HepG2 (cell line): Measurements from ENCODE around the gene DNAL4. TPM values are rescaled to one million over a fixed set of nuclear protein-coding genes. Genes with fewer than 3 reads are reported as not detected.

Experiments used
- BORCS8-MEF2B ChIP-seq: sonication (generic); formaldehyde crosslinking; IDR thresholded peaks from 2 replicates; pipeline ENCODE4 v1.8.0; 2022; ENCODE audit warnings: mild to moderate bottlenecking, missing genetic modification reagents
- GATA4 ChIP-seq: sonication (generic); IDR thresholded peaks from 2 replicates; pipeline ENCODE4 v1.6.1; 2016; ENCODE audit warnings: antibody characterized with exemption, low read depth, borderline replicate concordance
- KAT7 ChIP-seq: IDR thresholded peaks from 2 replicates; pipeline ENCODE4 v1.6.1; 2018; ENCODE audit warnings: borderline replicate concordance, missing compliant biosample characterization
- NFYC ChIP-seq: IDR thresholded peaks from 2 replicates; pipeline ENCODE4 v1.6.1; 2016; ENCODE audit warnings: missing genetic modification reagents, missing compliant biosample characterization
- NONO ChIP-seq, 2 experiments: fragments of 450-650 bp in 1 of 2; sonication (generic) in 1 of 2; formaldehyde crosslinking in 1 of 2; IDR thresholded peaks in 1 of 2; conservative IDR thresholded peaks in 1 of 2; 2 replicates each; pipeline versions ENCODE4 v1.6.1 to v1.8.0; 2017 to 2022; ENCODE audit warnings: mild to moderate bottlenecking in 1 of 2, missing genetic modification reagents in 1 of 2, moderate library complexity in 1 of 2
- RORA ChIP-seq: sonication (generic); formaldehyde crosslinking; IDR thresholded peaks from 2 replicates; pipeline ENCODE4 v1.5.0; 2020; ENCODE audit warnings: mild to moderate bottlenecking, missing genetic modification reagents, moderate library complexity
- SAFB2 ChIP-seq: sonication (generic); formaldehyde crosslinking; IDR thresholded peaks from 2 replicates; pipeline ENCODE4 v1.5.1; 2020; ENCODE audit warnings: missing genetic modification reagents, low read depth, mild to moderate bottlenecking, borderline replicate concordance
- U2AF1 ChIP-seq: fragments of 200-400 bp; formaldehyde crosslinking; optimal IDR thresholded peaks from 2 replicates; pipeline ENCODE3; 2017; ENCODE audit warnings: mild to moderate bottlenecking, low read depth, low read length
- ZNF138 ChIP-seq: sonication (generic); formaldehyde crosslinking; IDR thresholded peaks from 2 replicates; pipeline ENCODE4 v1.5.0; 2020; ENCODE audit warnings: mild to moderate bottlenecking, low read depth, missing genetic modification reagents
- ZNF230 ChIP-seq: sonication (generic); formaldehyde crosslinking; IDR thresholded peaks from 2 replicates; pipeline ENCODE4 v1.4.0; 2020; ENCODE audit warnings: mild to moderate bottlenecking, missing genetic modification reagents
- ZNF326 ChIP-seq: sonication (generic); formaldehyde crosslinking; IDR thresholded peaks from 2 replicates; pipeline ENCODE4 v1.4.0; 2020; ENCODE audit warnings: missing genetic modification reagents, borderline replicate concordance
- ZNF335 ChIP-seq: sonication (generic); formaldehyde crosslinking; IDR thresholded peaks from 2 replicates; pipeline ENCODE4 v1.4.0; 2020; ENCODE audit warnings: missing genetic modification reagents
- ZNF501 ChIP-seq: sonication (generic); formaldehyde crosslinking; IDR thresholded peaks from 2 replicates; pipeline ENCODE4 v1.5.1; 2020; ENCODE audit warnings: mild to moderate bottlenecking, moderate library complexity, missing genetic modification reagents
- ZNF589 ChIP-seq: sonication (generic); formaldehyde crosslinking; conservative IDR thresholded peaks from 2 replicates; pipeline ENCODE4 v1.8.0; 2022; ENCODE audit warnings: mild to moderate bottlenecking, moderate library complexity, missing genetic modification reagents
- ZNF709 ChIP-seq: sonication (generic); formaldehyde crosslinking; IDR thresholded peaks from 2 replicates; pipeline ENCODE4 v1.5.0; 2020; ENCODE audit warnings: mild to moderate bottlenecking, missing genetic modification reagents
- polyA plus RNA-seq, 8 experiments: library from polyadenylated mRNA; depleted of rRNA in 3 of 8; stranded (reverse) in 7 of 8; unstranded in 1 of 8; fragments of >200 nt; fragmentation: Illumina TruSeq in 4 of 8; extraction: Trizol in 4 of 8; gene quantifications; 2 replicates each; pipeline versions ENCODE4 v1.2.1 to v1.2.3, GENCODE V29; 2011 to 2016; ENCODE audit warnings: low read depth in 4 of 8, missing spikeins in 1 of 8, mixed read lengths in 1 of 8; ENCODE audit not compliant: insufficient read depth in 1 of 8
- total RNA-seq, 5 experiments: library from RNA; depleted of rRNA; stranded (reverse); fragments of >200 nt; fragmentation: Illumina TruSeq; extraction: Trizol; gene quantifications; 2 replicates each; pipeline ENCODE4 v1.2.3, GENCODE V29; 2016; ENCODE audit warnings: low read depth in 1 of 5
- TF ChIP-seq, protein P1 (sequence below): sonication (generic); formaldehyde crosslinking; IDR thresholded peaks from 2 replicates; pipeline ENCODE4 v1.4.0; 2020; ENCODE audit warnings: missing genetic modification reagents
- TF ChIP-seq, protein P2 (sequence below): sonication (generic); formaldehyde crosslinking; IDR thresholded peaks from 2 replicates; pipeline ENCODE4 v1.5.1; 2020; ENCODE audit warnings: missing genetic modification reagents, mild to moderate bottlenecking, borderline replicate concordance
- TF ChIP-seq, protein P3 (sequence below): sonication (generic); formaldehyde crosslinking; IDR thresholded peaks from 2 replicates; pipeline ENCODE4 v1.5.0; 2020; ENCODE audit warnings: mild to moderate bottlenecking, low read depth, missing genetic modification reagents, borderline replicate concordance
- TF ChIP-seq, protein P4 (sequence below): sonication (generic); formaldehyde crosslinking; IDR thresholded peaks from 2 replicates; pipeline ENCODE4 v1.4.0; 2020; ENCODE audit warnings: mild to moderate bottlenecking, missing genetic modification reagents, borderline replicate concordance
- TF ChIP-seq, protein P5 (sequence below): sonication (generic); formaldehyde crosslinking; IDR thresholded peaks from 2 replicates; pipeline ENCODE4 v1.5.0; 2020; ENCODE audit warnings: missing genetic modification reagents

The DNAL4 gene
- total and polyA plus RNA-seq, 2 of the 13 experiments (the other 11 are each of a cell fraction or from before 2014, with no cell fraction given) = 8.0 to 10.7 TPM

DNA sequence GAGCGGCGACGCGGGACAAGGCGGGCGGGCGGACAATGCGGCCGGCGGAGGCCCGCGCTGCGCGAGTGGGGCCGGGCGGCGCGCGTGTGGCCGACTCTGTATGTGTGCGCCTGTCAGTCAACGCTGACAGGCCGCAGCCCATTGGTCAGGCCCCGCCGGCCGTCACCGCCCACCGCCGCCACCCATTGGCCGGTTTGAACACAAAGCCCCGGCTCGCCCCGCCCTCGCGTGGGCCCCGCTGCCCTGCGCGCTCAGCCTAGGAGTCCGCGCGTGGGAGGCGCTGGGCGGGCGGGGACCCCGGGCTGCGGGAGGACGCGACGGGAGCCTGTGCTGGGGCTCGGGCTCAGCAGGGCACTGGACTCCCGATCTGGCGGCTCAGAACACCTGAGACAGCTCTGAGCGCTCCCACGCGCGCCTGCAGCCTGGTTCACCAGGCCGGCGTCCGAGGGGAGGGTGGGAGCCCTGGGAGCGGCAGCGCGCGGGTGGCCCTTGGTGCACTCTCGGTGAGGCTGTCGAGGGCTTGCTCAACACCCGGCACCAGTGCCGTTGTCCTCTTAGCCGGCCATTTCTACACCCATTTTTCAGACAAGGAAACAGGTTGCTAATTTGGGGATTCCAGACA lies 37.9 kb downstream of the DNAL4 start, which contains the start of gene SUN2 (continued):
- TF ChIP-seq ZNF326 (CRISPR knock-in tag) (no peak), BORCS8-MEF2B (CRISPR knock-in tag) (no peak), GATA4 (no peak), ZNF230 (CRISPR knock-in tag) (no peak), ZNF335 (CRISPR knock-in tag) (no peak), ZNF589 (CRISPR knock-in tag) (no peak), U2AF1 (no peak), ZNF501 (CRISPR knock-in tag) (no peak), NFYC (CRISPR knock-in tag) (peak; percentile 87), NONO (IDR thresholded peaks at IDR 0.05) (no peak), NONO (CRISPR knock-in tag; conservative IDR thresholded peaks at IDR 0.05) (no peak; the same call in 1 of the 2 replicates), RORA (CRISPR knock-in tag) (no peak), ZNF709 (CRISPR knock-in tag) (no peak), ZNF138 (CRISPR knock-in tag) (no peak), KAT7 (CRISPR knock-in tag) (peak; percentile 19; the same call in 1 of the 2 replicates), SAFB2 (CRISPR knock-in tag) (no peak)
- TF ChIP-seq, protein P1, sequence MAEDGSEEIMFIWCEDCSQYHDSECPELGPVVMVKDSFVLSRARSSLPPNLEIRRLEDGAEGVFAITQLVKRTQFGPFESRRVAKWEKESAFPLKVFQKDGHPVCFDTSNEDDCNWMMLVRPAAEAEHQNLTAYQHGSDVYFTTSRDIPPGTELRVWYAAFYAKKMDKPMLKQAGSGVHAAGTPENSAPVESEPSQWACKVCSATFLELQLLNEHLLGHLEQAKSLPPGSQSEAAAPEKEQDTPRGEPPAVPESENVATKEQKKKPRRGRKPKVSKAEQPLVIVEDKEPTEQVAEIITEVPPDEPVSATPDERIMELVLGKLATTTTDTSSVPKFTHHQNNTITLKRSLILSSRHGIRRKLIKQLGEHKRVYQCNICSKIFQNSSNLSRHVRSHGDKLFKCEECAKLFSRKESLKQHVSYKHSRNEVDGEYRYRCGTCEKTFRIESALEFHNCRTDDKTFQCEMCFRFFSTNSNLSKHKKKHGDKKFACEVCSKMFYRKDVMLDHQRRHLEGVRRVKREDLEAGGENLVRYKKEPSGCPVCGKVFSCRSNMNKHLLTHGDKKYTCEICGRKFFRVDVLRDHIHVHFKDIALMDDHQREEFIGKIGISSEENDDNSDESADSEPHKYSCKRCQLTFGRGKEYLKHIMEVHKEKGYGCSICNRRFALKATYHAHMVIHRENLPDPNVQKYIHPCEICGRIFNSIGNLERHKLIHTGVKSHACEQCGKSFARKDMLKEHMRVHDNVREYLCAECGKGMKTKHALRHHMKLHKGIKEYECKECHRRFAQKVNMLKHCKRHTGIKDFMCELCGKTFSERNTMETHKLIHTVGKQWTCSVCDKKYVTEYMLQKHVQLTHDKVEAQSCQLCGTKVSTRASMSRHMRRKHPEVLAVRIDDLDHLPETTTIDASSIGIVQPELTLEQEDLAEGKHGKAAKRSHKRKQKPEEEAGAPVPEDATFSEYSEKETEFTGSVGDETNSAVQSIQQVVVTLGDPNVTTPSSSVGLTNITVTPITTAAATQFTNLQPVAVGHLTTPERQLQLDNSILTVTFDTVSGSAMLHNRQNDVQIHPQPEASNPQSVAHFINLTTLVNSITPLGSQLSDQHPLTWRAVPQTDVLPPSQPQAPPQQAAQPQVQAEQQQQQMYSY = no peak
- TF ChIP-seq, protein P2, sequence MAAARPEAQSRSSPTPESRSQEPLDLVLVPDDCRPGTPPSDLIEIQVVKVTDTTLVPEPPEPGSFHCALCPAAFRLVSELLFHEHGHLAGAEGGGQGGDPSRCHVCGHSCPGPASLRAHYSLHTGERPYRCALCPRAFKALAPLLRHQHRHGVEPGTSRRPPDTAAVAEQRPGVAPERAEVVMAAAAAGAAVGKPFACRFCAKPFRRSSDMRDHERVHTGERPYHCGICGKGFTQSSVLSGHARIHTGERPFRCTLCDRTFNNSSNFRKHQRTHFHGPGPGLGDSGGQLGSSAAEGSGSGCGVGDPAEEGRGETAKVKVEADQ (CRISPR knock-in tag) = no peak
- TF ChIP-seq, protein P3, sequence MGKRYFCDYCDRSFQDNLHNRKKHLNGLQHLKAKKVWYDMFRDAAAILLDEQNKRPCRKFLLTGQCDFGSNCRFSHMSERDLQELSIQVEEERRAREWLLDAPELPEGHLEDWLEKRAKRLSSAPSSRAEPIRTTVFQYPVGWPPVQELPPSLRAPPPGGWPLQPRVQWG = no peak
- TF ChIP-seq, protein P4, sequence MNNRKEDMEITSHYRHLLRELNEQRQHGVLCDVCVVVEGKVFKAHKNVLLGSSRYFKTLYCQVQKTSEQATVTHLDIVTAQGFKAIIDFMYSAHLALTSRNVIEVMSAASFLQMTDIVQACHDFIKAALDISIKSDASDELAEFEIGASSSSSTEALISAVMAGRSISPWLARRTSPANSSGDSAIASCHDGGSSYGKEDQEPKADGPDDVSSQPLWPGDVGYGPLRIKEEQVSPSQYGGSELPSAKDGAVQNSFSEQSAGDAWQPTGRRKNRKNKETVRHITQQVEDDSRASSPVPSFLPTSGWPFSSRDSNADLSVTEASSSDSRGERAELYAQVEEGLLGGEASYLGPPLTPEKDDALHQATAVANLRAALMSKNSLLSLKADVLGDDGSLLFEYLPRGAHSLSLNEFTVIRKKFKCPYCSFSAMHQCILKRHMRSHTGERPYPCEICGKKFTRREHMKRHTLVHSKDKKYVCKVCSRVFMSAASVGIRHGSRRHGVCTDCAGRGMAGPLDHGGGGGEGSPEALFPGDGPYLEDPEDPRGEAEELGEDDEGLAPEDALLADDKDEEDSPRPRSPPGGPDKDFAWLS (CRISPR knock-in tag) = no peak
- TF ChIP-seq, protein P5, sequence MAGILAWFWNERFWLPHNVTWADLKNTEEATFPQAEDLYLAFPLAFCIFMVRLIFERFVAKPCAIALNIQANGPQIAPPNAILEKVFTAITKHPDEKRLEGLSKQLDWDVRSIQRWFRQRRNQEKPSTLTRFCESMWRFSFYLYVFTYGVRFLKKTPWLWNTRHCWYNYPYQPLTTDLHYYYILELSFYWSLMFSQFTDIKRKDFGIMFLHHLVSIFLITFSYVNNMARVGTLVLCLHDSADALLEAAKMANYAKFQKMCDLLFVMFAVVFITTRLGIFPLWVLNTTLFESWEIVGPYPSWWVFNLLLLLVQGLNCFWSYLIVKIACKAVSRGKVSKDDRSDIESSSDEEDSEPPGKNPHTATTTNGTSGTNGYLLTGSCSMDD = no peak
